BLaER1 treated with 17β-estradiol and CSF1 and Interleukin-3, amounts not matched to agents 10 nM and 100 nM (cell line): ENCODE results near the gene CACNA1D.

Source experiments
- H3K27ac ChIP-seq, 11 experiments: shearing (Covaris generic); formaldehyde crosslinking; 2 replicates each; pipeline ENCODE4 v1.8.1; 2022
- H3K27me3 ChIP-seq, 11 experiments: shearing (Covaris generic); formaldehyde crosslinking; 2 replicates each; pipeline ENCODE4 v1.8.1; 2022
- H3K36me3 ChIP-seq, 11 experiments: shearing (Covaris generic); formaldehyde crosslinking; 2 replicates each; pipeline ENCODE4 v1.8.1; 2022
- H3K4me1 ChIP-seq, 10 experiments: shearing (Covaris generic); formaldehyde crosslinking; 2 replicates each; pipeline ENCODE4 v1.8.1; 2022
- H3K4me2 ChIP-seq, 11 experiments: shearing (Covaris generic); formaldehyde crosslinking; 2 replicates each; pipeline ENCODE4 v1.8.1; 2022
- H3K4me3 ChIP-seq, 10 experiments: shearing (Covaris generic); formaldehyde crosslinking; 2 replicates each; pipeline ENCODE4 v1.8.1; 2022
- H3K9ac ChIP-seq, 11 experiments: shearing (Covaris generic); formaldehyde crosslinking; 2 replicates each; pipeline ENCODE4 v1.8.1; 2022
- H3K9me3 ChIP-seq, 11 experiments: shearing (Covaris generic); formaldehyde crosslinking; replicated peaks in 1 of 11; 2 replicates each; pipeline ENCODE4 v1.8.1; 2022
- H4K20me1 ChIP-seq, 11 experiments: shearing (Covaris generic); formaldehyde crosslinking; 2 replicates each; pipeline ENCODE4 v1.8.1; 2022
- Cebpa-rat ChIP-seq, 11 experiments: shearing (Covaris generic); IDR thresholded peaks; 2 replicates each; pipeline ENCODE4 v1.8.1; 2022

CACNA1D gene

GRCh38 chr3:53748512-53749271, 254.3 kb downstream of the CACNA1D start:
- peaks cover 0 to 8% (median 0%) of the 10 kb centered on the region in 11 experiments; a peak in 3 of 22 replicates for H3K9me3 ChIP-seq
- no peak overlapping the region for H3K4me3 ChIP-seq
- TF ChIP-seq Cebpa-rat (IDR thresholded peaks at IDR 0.05), result no peak
- H4K20me1 ChIP-seq, result no peaks in the 10 kb centered on the region
- peak overlapping the region in 10 of 11 experiments; percentile 4 to 89 (median 54); a peak in 15 of 22 replicates for H3K4me2 ChIP-seq
- H3K27me3 ChIP-seq, result no peaks in the 10 kb centered on the region
- H3K9ac ChIP-seq, result peak overlapping the region in 5 of 11 experiments; percentile 52 to 73 (median 71); a peak in 10 of 22 replicates
- peaks cover 11 to 75% (median 29%) of the 10 kb centered on the region in 10 experiments for H3K4me1 ChIP-seq
- peak overlapping the region in 7 of 11 experiments; percentile 28 to 90 (median 86); a peak in 14 of 22 replicates for H3K27ac ChIP-seq
- H3K36me3 ChIP-seq, result no peaks in the 10 kb centered on the region

GRCh38 chr3:53749448-53749847, 255.0 kb downstream of the CACNA1D start:
- peaks cover 0 to 8% (median 0%) of the 10 kb centered on the region in 11 experiments; a peak in 3 of 22 replicates for H3K9me3 ChIP-seq
- no peaks in the 10 kb centered on the region for H4K20me1 ChIP-seq
- H3K4me1 ChIP-seq, result peaks cover 11 to 76% (median 29%) of the 10 kb centered on the region in 10 experiments
- peak overlapping the region in 5 of 11 experiments; percentile 52 to 73 (median 71); a peak in 8 of 22 replicates for H3K9ac ChIP-seq
- no peak overlapping the region for H3K4me3 ChIP-seq
- no peaks in the 10 kb centered on the region for H3K27me3 ChIP-seq
- no peak for TF ChIP-seq Cebpa-rat (IDR thresholded peaks at IDR 0.05)
- peak overlapping the region in 7 of 11 experiments; percentile 57 to 89 (median 78); a peak in 12 of 22 replicates for H3K4me2 ChIP-seq
- H3K27ac ChIP-seq, result peak overlapping the region in 6 of 11 experiments; percentile 29 to 90 (median 88); a peak in 12 of 22 replicates
- no peaks in the 10 kb centered on the region for H3K36me3 ChIP-seq

DNA sequence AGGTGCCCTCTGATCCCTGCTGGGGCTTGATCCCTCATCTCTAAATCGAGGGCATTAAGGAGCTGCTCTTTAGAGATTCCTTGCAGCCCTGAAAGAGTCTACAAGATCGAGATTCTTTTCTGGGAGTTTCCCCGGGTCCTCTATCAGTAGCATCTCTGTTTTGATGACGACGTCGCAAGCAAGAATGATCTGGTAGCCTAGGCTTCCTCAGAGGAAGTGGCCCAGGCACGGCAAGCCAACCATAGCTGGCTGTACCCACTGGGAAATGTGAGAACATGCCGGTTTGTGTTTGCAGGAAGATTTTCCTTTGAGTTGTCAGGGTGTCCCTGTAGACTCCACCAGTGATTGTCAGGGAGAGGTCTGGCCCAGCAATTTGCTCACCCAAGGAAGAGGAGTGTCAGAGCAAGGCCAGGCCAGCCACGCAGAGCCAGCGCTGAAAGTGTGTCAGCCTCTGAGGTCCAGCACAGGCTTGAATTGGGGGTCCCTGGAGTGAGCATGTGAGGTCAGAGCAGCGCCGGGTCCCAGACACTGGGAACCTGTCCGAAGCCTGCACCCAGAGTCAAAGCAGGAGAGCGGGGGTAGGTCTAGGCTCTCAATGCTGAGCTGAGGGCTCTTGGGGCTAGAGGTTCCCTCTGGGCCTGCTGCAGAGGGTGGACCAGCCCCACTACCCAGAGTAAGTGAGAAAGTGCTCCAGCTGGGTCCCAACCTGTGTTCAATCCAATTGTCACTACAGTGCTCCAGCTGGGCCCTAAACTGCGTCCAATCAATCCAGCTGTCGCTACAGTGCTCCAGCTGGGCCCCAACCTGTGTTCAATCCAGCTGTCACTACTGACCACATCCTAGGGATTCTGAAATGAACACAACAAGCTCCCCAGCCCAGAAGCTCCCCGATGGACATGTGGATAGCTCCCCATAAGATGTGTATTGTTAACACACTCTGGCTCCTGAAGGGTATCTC, 256.1 kb downstream of the CACNA1D start:
- TF ChIP-seq Cebpa-rat (IDR thresholded peaks at IDR 0.05), result no peak
- peaks cover 11 to 74% (median 29%) of the 10 kb centered on the region in 10 experiments for H3K4me1 ChIP-seq
- peak overlapping the region; percentile 52 to 89 (median 65) for H3K4me2 ChIP-seq
- no peaks in the 10 kb centered on the region for H3K36me3 ChIP-seq
- peak overlapping the region in 3 of 11 experiments; percentile 71 to 73 (median 72); a peak in 4 of 22 replicates for H3K9ac ChIP-seq
- H3K27ac ChIP-seq, result peak overlapping the region in 5 of 11 experiments; percentile 79 to 90 (median 89); a peak in 10 of 22 replicates
- peaks cover 0 to 8% (median 0%) of the 10 kb centered on the region in 11 experiments; a peak in 3 of 22 replicates for H3K9me3 ChIP-seq
- H4K20me1 ChIP-seq, result no peaks in the 10 kb centered on the region
- no peaks in the 10 kb centered on the region for H3K27me3 ChIP-seq
- H3K4me3 ChIP-seq, result no peak overlapping the region

- Histone ChIP-seq H3K4me1 (peaks cover 11 to 50% (median 22%) of the 10 kb centered on the region in 10 experiments), H4K20me1 (no peaks in the 10 kb centered on the region), H3K4me2 (peak overlapping the region in 5 of 11 experiments; percentile 1 to 66 (median 33); a peak in 5 of 22 replicates), H3K36me3 (no peaks in the 10 kb centered on the region), H3K27me3 (no peaks in the 10 kb centered on the region), H3K9ac (no peak overlapping the region), H3K9me3 (no peaks in the 10 kb centered on the region), H3K27ac (no peak overlapping the region), H3K4me3 (no peak overlapping the region)
- TF ChIP-seq Cebpa-rat (IDR thresholded peaks at IDR 0.05), result no peak
Observed at GRCh38 chr3:53753518-53754183, 259.2 kb downstream of the CACNA1D start.

GRCh38 chr3:53754325-53754724, 259.9 kb downstream of the CACNA1D start:
- H3K27ac ChIP-seq, result no peak overlapping the region
- H3K27me3 ChIP-seq, result no peaks in the 10 kb centered on the region
- no peaks in the 10 kb centered on the region for H3K36me3 ChIP-seq
- H3K9ac ChIP-seq, result no peak overlapping the region
- H3K4me2 ChIP-seq, result peak overlapping the region in 3 of 11 experiments; percentile 33 to 66 (median 60); a peak in 5 of 22 replicates
- H4K20me1 ChIP-seq, result no peaks in the 10 kb centered on the region
- H3K4me3 ChIP-seq, result no peak overlapping the region
- TF ChIP-seq Cebpa-rat (IDR thresholded peaks at IDR 0.05), result no peak
- no peaks in the 10 kb centered on the region for H3K9me3 ChIP-seq
- H3K4me1 ChIP-seq, result peaks cover 11 to 45% (median 15%) of the 10 kb centered on the region in 10 experiments

GRCh38 chr3:53758846-53759245, 264.4 kb downstream of the CACNA1D start:
- TF ChIP-seq Cebpa-rat (IDR thresholded peaks at IDR 0.05), result no peak
- no peak overlapping the region for H3K4me2 ChIP-seq
- H3K27me3 ChIP-seq, result no peaks in the 10 kb centered on the region

DNA sequence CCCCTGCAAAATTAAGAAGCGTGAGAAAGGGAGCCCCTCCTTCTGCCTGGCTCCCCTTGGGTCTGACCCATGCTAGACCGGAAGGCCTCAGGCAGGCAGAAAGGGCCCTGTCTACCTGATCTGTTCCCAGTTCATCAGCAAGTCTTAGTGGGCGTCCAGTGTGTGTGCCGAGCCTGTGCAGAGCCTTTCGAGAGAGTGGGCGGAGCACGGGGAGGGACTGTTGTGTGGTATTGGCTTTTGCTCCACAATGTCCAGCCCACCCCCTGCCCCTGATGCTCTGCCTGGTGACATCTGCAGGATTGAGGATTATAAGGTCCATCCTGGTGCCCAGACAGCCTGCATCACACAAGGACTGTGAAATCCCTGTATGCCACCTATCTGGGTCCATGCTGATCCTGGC, 268.9 kb downstream of the CACNA1D start:
- H3K27ac ChIP-seq, result no peak overlapping the region
- no peaks in the 10 kb centered on the region for H3K9me3 ChIP-seq
- H4K20me1 ChIP-seq, result no peaks in the 10 kb centered on the region
- H3K4me2 ChIP-seq, result no peak overlapping the region
- H3K4me1 ChIP-seq, result peaks cover 0 to 10% (median 0%) of the 10 kb centered on the region in 10 experiments; a peak in 1 of 20 replicates
- no peak overlapping the region for H3K4me3 ChIP-seq
- H3K36me3 ChIP-seq, result no peaks in the 10 kb centered on the region
- no peaks in the 10 kb centered on the region for H3K27me3 ChIP-seq
- no peak for TF ChIP-seq Cebpa-rat (IDR thresholded peaks at IDR 0.05)
- H3K9ac ChIP-seq, result no peak overlapping the region

More at GRCh38 chr3:53758846-53759245, 264.4 kb downstream of the CACNA1D start:
- Histone ChIP-seq H3K9me3 (no peaks in the 10 kb centered on the region), H3K27ac (no peak overlapping the region), H4K20me1 (no peaks in the 10 kb centered on the region), H3K4me3 (no peak overlapping the region), H3K9ac (no peak overlapping the region), H3K36me3 (no peaks in the 10 kb centered on the region), H3K4me1 (peaks cover 0 to 19% (median 0%) of the 10 kb centered on the region in 10 experiments; a peak in 6 of 20 replicates)

- Histone ChIP-seq H4K20me1 (no peaks in the 10 kb centered on the region), H3K4me1 (peaks cover 0 to 10% (median 0%) of the 10 kb centered on the region in 10 experiments; a peak in 1 of 20 replicates), H3K9me3 (no peaks in the 10 kb centered on the region), H3K4me3 (no peak overlapping the region), H3K36me3 (no peaks in the 10 kb centered on the region), H3K27ac (no peak overlapping the region), H3K9ac (no peak overlapping the region), H3K4me2 (no peak overlapping the region), H3K27me3 (no peaks in the 10 kb centered on the region)
- TF ChIP-seq Cebpa-rat (IDR thresholded peaks at IDR 0.05), result no peak
Observed at GRCh38 chr3:53764026-53764775, 269.8 kb downstream of the CACNA1D start.
